ENCODE measurements around the gene BGN. TPM values are rescaled to one million over a fixed set of nuclear protein-coding genes. Genes with fewer than 3 reads are reported as not detected.

The BGN gene
- polyA plus RNA-seq, 3 donors: not detected

DNA sequence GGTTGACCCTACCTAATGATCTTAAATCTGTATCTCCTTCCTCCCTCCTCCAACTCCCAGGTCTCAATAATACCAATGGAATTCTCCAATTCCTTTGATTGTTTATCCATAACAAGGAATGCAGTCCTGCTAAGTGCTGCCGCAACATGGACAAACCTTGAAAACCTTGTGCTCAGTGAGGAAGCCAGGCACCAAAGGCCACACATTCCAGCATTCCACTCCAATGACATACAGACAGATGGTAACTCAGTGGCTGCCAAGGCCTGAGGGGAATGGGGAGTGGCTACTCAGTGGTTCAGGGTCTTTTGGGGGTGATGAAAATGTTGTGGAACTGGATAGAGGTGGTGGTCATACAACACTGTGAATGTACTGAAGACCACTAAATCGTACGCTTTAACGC is 34.8 kb upstream of the BGN start:
- H3K27me3 Mint-ChIP-seq (ENCODE audit: low read depth in 3 of 3): peaks cover 0 to 8% (median 0%) of the 10 kb centered on the region in 3 donors
- no peaks in the 10 kb centered on the region for H3K27me3 ChIP-seq (ENCODE audit: control insufficient read depth in 2 of 2, insufficient read depth in 2 of 2, low read length in 2 of 2)
- intact Hi-C loops (cut with micrococcal nuclease): no loop called here

DNA sequence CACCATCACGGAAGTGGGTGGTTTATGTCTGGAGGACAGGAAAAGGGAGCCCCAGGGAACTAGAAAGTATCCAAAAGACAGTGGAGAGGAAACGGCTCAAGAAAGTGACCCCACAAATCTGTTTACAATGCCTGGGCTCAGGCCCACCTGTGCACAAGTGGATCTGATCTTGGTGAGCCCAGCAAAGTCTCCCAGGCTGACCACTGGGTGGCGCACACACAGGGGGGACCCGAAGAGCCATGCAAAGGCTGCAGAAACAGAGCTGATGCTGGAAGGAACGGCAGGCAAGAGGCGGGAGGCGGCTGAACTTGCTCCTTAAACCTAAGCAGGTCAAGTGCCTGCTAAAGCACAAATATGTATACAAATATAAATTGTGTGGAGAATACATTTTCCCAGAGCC is 34.0 kb upstream of the BGN start:
- H3K36me3 Mint-ChIP-seq: peaks cover 36 to 57% of the 10 kb centered on the region in 2 donors
- Histone ChIP-seq H3K36me3 (replicated peaks in 1 of 2; ENCODE audit: control insufficient read depth in 1 of 2, insufficient read depth in 2 of 2, low read length in 2 of 2) (peaks cover 50 to 67% of the 10 kb centered on the region in 2 donors), H3K79me2 (ENCODE audit: insufficient read depth, low read length) (no peaks in the 10 kb centered on the region), H3K9me3 (replicated peaks in 1 of 2; ENCODE audit: control insufficient read depth in 1 of 2, insufficient read depth in 1 of 2, low read length in 2 of 2) (no peaks in the 10 kb centered on the region), H3K9ac (ENCODE audit: insufficient read depth, low read length, poor library complexity, severe bottlenecking) (no peak overlapping the region), H3K4me1 (ENCODE audit: control insufficient read depth in 1 of 2, insufficient read depth in 2 of 2, low read length in 2 of 2) (no peaks in the 10 kb centered on the region), H3K27ac (ENCODE audit: low read depth in 1 of 2, low read length in 2 of 2) (no peak overlapping the region), H4K20me1 (ENCODE audit: insufficient read depth, low read length) (no peaks in the 10 kb centered on the region), H3K27me3 (ENCODE audit: control insufficient read depth in 2 of 2, insufficient read depth in 2 of 2, low read length in 2 of 2) (no peaks in the 10 kb centered on the region), H3K4me2 (replicated peaks; ENCODE audit: extremely low read depth, low read length, poor library complexity, severe bottlenecking) (no peak overlapping the region), H2AFZ (ENCODE audit: insufficient read depth, low read depth, low read length, poor library complexity, severe bottlenecking) (no peak overlapping the region), H3K4me3 (replicated peaks in 1 of 3; ENCODE audit: low read depth in 2 of 3, low read length in 3 of 3) (no peak overlapping the region)
- no peak overlapping the region for H3K4me3 Mint-ChIP-seq
- intact Hi-C loops (cut with micrococcal nuclease): no loop called here
- WGBS (ENCODE audit: insufficient coverage): 100% methylated on average over 1 of the region's 7 CpGs
- H3K9me3 Mint-ChIP-seq: no peaks in the 10 kb centered on the region
- peak; percentile 4 to 14 (median 7) for DNase-seq
- H3K27me3 Mint-ChIP-seq (ENCODE audit: low read depth in 3 of 3): peaks cover 0 to 8% (median 0%) of the 10 kb centered on the region in 3 donors
- H3K4me1 Mint-ChIP-seq: no peaks in the 10 kb centered on the region
- TF ChIP-seq CTCF (IDR thresholded peaks at IDR 0.05): peak; percentile 48
- no peak overlapping the region for H3K27ac Mint-ChIP-seq

More for the DNA sequence above, 34.8 kb upstream of the BGN start:
- Histone ChIP-seq H2AFZ (ENCODE audit: insufficient read depth, low read depth, low read length, poor library complexity, severe bottlenecking) (no peak overlapping the region), H3K4me1 (ENCODE audit: control insufficient read depth in 1 of 2, insufficient read depth in 2 of 2, low read length in 2 of 2) (no peaks in the 10 kb centered on the region), H4K20me1 (ENCODE audit: insufficient read depth, low read length) (no peaks in the 10 kb centered on the region), H3K79me2 (ENCODE audit: insufficient read depth, low read length) (no peaks in the 10 kb centered on the region), H3K9me3 (replicated peaks in 1 of 2; ENCODE audit: control insufficient read depth in 1 of 2, insufficient read depth in 1 of 2, low read length in 2 of 2) (no peaks in the 10 kb centered on the region), H3K9ac (ENCODE audit: insufficient read depth, low read length, poor library complexity, severe bottlenecking) (no peak overlapping the region), H3K4me2 (replicated peaks; ENCODE audit: extremely low read depth, low read length, poor library complexity, severe bottlenecking) (no peak overlapping the region), H3K36me3 (replicated peaks in 1 of 2; ENCODE audit: control insufficient read depth in 1 of 2, insufficient read depth in 2 of 2, low read length in 2 of 2) (peaks cover 55 to 69% of the 10 kb centered on the region in 2 donors), H3K4me3 (replicated peaks in 1 of 3; ENCODE audit: low read depth in 2 of 3, low read length in 3 of 3) (no peak overlapping the region), H3K27ac (ENCODE audit: low read depth in 1 of 2, low read length in 2 of 2) (no peak overlapping the region)
- DNase-seq: no peak
- no CpG with 5 or more reads among the region's 4 CpGs for WGBS (ENCODE audit: insufficient coverage)
- Mint-ChIP-seq H3K9me3 (no peaks in the 10 kb centered on the region), H3K4me3 (no peak overlapping the region), H3K36me3 (peaks cover 38 to 64% of the 10 kb centered on the region in 2 donors), H3K4me1 (no peaks in the 10 kb centered on the region), H3K27ac (no peak overlapping the region)
- TF ChIP-seq CTCF (IDR thresholded peaks at IDR 0.05): no peak

Data from CD14-positive monocyte (primary cell).